Measurements from ENCODE around the gene TYR.

- TF ChIP-seq CTCF (IDR thresholded peaks at IDR 0.05; ENCODE audit: insufficient read depth, low read length, poor library complexity, severe bottlenecking) (no peak), EZH2phosphoT487 (conservative IDR thresholded peaks at IDR 0.05; ENCODE audit: low read length) (no peak)
These were observed at the start of gene TYR for GRCh38 chr11:89177691-89178231.
